GOT3 (cell line): ENCODE measurements around the gene FAM200A.
A peak's percentile ranks its signal among the peaks of the same experiment; 100 is the strongest.
"Not testable (repeated sequence)": the region's sequence is repeated elsewhere in the genome, so short reads cannot be mapped to it uniquely, and the experiment has no call there.

ENCODE experiments used
- DNase-seq: peaks from one replicate; lab custom pipeline; 2025; ENCODE audit warnings: mixed read lengths; lab: John Stamatoyannopoulos, UW

Gene FAM200A

DNA sequence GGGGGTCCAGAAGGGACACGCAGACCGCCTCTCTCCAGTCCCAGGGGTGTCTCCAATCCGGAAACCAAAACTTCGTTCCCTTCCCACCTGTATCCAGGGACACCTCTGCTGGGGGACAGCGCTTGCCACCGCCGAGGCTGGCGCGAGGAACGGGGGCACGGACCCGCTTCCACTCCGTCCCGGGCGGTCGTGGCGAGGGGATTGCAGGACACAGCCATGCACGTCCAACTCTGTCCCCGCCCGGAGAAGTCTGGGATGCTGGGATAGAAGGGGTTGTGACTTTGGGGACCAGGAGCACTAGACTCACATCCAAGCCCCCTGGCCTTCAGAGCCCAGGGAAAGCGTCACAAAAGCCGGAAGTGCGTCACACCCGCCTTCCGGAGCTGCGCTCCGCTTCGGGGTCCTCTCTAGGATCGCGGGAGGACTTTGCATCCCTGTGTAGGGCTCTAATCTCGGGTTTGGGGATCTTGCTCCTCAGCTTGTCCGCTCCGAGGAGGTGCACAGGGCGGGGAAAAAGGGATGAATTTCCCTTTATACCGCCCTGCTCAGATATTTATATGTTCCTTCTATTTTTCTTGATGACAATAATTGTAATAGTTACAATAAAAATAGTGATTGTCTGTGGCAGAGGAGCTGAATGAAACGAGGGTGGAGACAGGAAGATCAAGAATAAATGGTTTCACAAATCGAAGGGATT, at the start of gene FAM200A:
TSS of gene FAM200A (minus strand) at position 348 of the 697 bp plus-strand sequence. CDS start 3,707 bp downstream, outside the sequence.
- peak; percentile 19 for DNase-seq

DNA sequence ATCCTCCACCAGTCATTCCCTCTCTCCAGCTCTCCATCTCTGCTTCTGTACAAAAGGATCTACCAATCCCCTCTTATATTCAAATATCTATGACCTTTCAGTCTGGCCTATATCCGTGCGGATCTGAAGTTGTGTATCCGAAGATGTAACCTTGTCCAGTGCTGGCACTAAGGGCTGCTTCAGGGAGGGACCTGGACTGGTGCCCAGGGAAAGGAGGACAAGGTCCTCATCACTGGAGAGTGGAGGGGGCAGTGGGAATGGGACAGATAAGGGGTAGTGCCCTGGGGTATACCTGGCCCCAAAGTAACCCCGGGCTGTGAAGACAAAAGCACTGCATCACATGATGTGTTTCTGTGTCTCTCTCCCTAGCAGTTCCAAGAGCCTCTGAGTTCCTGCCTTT, 47.9 kb upstream of the FAM200A start:
- DNase-seq: no peak

DNA sequence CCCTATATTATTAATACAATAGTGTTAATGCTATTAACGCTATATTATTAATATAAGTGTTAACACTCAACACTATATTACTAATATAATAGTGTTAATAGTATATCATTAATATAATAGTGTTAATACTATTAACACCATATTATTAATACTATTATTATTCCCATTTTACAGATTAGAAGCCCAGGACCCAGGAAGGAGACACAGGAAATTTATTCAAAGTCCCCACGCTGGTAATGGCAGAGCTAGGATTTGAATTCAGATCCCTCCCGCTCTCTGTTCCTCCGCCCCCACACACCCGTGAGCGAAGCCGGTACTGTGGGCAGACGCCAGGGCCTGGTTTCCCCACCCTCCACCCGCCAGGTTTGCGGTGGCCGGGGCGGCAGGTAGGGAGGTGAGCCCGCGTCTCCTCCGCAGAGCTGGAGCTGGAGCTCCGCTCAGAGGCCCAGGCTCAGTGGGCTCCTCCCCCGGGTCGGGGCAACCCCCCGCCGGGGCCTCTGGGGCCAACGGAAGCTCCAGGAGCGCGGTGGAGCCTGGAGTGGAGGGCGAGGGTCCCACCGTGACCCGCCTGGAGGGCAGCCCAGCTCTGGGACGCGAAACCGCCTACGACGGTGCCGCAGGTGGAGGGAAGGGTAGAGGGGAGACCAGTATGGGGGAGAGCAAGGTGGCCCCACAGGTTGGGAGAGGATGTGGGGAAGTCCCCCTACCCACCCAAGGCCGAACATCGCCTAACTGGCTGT, 46.0 kb upstream of the FAM200A start, which contains the start of gene TMEM225B:
TSS of gene TMEM225B (plus strand) at position 506 of the 740 bp plus-strand sequence. CDS start 6,122 bp downstream, outside the sequence.
- DNase-seq: no peak

DNA sequence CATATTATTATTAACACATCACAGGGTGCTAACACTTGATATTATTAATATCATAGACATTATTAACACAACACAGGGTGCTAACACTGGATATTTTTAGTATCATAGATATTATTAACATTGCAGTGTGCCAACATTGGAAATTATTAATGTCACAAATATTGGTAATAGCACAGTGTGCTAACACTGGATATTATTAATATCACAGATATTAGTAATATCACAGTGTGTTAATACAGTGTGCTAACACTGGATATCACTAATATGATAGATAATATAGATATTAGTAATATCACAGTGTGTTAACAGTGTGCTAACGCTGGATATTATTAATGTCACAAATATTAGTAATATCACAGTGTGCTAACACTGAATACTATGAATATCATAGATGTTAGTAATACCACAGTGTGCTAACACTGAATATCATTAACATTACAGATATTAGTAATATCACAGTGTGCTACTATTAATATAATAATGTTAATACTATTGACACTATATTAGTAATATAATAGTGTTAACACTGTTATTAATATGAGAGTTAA, 44.6 kb upstream of the FAM200A start:
- no peak for DNase-seq

DNA sequence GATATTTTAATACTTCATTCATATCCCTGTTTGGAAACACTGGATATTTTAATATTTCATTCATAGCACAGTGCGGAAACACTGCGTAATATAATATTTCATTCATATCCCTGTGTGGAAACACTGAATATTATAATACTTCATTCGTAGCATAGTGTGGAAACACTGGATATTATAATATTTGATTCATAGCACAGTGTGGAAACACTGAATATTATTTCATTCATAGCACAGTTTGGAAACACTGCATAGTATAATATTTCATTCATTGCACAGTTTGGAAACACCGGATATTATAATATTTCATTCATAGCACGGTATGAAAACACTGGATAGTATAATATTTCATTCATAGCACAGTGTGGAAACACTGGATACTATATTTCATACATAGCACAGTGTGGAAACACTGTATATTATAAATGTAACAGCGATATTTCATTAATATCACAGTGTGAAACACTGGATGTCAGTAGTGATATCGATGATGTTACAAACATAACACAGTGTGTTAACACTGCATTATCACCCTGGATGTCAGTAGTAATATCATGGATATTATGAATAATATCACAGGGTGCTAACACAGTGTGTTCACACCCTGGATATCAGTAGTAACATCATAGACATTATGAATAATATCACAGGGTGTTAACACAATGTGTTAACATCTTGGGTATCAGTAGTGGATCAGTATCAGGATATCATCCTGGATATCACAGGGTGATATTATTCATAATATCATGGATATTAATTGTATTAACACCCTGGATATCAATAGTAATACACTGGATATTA, 43.2 kb upstream of the FAM200A start:
- no peak for DNase-seq

DNA sequence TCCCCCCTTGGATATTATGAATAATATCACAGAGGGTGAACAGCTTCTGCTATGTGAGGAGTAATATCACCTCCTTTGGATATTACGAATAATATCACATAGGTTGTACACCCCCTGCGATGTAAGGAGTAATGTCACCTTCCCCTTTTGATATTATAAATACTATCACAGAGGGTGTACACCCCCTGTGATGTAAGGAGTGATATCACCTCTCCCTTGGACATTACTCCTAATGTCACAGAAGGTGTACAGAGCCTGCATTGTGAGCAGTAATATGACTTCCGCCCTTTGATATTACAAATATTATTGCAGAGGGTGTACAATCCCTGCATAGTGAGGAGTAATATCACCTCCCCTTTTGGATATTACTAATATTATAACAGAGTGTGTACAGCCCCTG, 37.0 kb upstream of the FAM200A start:
- no peak for DNase-seq

DNA sequence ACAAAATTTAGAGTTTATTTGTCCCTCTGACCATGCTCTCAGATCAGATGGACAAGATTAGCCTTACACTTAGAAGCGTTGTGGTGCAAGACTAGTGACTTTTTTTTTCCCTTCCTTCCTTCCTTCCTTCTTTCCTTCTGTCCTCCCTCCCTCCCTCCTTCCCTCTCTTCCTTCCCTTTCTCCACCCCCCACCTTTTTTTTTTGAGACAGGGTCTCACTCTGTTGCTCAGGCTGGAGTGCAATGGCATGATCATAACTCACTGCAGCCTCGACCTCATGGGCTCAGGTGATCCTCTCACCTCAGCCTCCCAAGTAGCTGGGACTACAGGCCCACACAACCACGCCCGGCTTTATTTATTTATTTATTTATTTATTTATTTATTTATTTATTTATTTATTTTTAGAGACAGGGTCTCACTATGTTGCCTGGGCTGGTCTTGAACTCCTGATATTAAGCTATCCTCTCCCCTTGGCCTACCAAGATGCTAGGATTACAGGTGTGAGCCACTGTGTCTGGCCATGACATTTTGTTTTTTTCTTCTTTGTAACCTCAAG, 28.9 kb upstream of the FAM200A start:
- not testable (repeated sequence) for DNase-seq

DNA sequence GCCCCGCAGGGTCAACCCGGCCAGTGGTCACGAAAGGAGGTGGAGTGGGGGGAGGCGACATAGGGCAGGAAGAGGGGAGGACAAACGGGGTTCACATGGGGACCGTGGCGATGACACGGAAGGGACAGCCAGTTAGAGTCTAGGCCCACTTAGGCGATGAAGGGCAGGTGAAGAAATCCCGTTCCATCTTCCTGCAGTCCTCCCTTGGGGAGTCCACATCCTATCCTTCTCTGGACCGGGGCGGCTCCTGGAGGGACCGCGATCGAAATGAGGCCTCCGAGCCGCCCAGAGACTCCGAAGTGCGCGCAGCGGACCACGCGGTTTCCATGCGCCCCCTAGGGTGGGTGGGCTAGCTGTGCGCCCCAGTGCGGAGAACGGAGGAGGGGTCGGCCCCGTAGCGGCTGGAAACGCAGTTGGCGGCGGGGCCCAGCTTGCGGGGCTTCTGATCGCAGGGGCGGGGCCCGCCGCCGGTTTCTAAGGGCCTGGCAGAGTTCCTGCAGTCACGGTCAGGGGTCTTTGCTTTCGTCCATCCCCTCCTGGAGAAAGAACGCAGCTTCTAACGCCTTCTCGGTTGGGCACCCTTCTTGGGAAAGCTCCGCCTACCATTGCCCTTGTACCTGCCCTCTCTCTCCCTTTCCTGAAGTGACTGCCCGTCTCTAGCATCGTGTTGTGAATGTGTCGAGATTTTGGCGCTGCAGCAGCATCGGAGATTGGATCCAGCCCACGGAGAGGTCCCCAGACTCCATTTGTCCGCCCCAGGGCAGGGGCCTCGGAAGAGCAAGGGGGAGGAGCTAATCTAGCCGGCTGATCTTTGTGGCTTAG, 28.3 kb upstream of the FAM200A start:
- no peak for DNase-seq

DNA sequence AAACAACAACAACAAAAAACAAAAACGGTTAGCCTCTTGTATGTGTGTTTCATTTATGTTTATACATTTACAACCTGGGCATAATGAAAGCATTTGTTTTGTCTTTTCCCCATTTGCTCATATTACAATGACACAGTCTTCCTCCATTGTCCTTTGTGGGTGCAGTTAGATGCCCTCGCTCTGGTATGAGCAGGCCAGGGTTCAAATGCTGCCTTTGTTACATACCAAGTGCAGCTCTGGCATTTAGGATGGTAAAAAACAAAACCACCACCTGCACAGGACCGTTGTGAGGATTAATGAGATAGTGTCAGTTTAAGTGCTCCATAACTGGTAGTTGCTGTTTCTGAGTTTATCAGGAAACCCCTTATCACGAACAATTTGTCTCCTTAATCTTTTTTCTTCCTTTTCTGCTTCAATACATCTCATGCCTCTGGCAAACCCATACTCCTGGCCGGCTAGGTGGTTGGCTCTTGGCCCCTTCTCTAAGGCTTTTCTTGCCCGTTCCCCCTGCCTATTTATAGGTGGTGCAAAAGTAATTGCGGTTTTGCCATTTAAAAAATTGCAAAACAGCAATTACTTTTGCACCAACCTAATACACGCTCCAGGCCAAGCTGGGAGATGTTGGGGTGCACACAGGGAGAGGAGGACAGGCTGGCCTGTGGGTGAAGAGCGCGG, 27.5 kb upstream of the FAM200A start:
- no peak for DNase-seq

DNA sequence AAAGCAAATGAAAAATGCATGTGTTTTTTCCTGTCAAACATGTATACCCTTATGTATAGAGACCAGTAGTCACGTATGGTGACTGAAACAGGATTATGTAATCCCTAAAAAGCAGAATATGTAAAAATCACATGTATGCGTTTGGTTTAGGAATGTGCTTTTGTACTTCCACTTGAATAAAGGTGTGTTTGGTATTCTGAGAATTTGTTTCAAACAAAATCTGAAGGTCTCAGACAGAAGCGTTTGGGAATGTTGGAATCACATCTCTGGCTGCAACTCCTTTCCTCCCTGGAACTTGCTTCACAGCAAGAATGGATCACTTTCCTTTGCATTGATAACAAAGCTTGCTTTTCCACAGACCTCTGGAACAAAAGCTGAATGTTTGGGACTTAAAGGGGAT, 24.3 kb upstream of the FAM200A start:
- no peak for DNase-seq

DNA sequence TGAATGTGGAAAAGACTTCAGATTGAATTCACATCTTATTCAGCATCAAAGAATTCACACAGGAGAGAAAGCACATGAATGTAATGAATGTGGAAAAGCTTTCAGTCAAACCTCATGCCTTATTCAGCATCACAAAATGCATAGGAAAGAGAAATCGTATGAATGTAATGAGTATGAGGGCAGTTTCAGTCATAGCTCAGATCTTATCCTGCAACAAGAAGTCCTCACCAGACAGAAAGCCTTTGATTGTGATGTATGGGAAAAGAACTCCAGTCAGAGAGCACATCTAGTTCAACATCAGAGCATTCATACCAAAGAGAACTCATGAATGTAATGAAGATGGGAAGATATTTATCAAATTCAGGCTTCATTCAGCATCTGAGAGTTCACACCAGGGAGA, 21.3 kb upstream of the FAM200A start:
- DNase-seq: no peak

DNA sequence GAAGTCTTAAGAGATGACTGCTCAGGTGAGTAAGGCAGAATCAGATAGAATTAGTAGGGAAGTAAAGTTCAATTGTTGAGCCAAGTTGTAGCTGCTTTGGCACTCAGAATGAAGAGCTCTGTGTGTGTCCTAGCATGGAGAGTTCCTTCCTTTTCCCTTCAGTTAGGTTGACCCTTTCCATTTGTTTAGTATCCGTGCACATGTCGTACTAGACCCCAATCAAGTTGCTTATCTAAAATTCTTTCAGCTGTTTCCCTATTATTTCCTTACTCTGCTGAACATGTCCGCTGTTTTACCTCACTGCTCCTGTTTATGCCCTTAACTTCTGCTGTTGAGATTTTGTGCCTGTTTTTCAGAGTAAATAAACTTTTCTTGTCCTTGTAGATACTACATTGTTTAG, 19.9 kb upstream of the FAM200A start:
- no peak for DNase-seq

DNA sequence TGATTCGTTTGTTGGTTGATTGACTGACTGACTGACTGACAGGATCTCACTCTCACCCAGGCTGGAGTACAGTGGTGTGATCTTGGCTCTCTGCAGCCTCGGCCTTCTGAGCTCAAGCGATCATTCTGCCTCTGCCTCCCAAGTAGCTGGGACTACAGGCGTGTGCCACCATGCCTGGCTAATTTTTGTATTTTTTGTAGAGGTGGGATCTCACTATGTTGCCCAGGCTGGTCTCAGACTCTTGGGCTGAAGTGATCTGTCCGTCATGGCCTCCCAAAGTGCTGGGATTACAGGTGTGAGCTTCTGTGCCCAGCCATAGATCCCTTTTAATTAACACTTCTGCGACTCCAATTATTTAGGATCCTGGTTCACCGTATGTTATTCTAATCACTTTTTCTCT, 16.9 kb upstream of the FAM200A start:
- DNase-seq: not testable (repeated sequence)

DNA sequence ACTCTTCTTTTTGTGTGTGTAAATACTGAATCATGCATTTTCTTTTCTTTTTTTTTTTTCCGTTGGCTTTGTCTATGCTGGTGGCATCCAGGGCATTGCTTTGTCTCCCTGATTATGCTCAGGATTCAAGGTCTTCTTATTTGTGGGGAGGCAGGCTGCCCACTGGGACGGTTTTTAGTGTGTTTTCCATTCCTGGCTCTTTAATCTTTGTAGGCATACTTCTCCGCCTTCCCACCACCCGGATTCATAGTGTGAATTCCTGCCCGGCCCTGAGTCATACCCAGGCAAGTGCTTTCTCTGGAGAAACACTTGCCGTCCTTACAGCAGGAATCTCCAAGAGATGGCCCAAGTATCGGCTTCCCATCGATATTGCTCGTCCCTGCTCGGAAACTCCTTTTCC, 11.7 kb upstream of the FAM200A start:
- DNase-seq: no peak

DNA sequence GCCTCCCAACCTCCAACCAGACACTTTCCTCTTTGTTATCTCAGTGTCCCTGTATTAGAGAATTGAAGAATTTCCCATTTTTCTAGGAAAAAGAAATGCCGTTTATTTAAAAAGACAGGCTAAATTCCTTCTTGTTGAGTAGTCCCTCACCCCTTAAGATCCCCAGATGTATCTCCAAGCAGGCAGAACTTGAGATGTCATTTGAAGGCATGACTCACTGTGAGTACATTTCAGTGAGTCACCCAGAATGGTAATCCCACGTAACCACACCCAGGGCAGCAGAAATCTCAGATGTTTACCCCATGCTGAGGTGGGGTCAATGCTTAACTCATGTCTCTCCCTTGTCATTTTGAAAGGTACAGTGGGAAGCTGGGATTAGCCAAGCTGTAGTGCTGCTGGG, 10.9 kb upstream of the FAM200A start:
- no peak for DNase-seq

DNA sequence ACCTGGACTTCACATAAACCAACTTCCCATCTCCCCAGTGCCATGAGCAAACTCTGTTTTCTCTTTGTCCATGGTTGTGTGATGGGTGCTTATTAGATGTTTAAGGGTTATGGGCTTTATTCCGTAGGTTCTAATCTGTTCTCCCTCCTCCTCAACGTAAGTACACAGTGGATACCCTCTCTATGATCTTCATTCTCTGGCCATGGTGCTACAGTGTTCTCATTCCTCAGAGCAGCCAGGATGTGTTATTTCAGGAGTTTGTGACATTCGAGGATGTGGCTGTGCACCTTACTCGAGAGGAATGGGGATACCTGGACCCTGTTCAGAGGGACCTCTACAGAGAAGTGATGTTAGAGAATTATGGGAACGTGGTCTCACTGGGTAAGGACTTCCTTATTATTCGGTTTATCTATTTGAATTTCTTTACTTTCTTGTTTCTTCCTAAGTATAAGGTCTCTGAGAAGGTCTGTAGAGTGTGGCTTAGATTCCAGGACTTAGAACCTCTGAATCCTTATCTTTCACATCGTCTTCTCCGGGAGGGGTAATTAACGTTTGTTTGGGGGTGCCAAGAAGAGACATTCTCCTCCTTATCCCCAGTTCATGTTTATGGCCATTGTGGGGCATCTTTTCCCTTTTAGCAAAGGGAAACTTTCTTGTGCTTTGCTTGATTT, 10.3 kb upstream of the FAM200A start:
- DNase-seq: no peak

DNA sequence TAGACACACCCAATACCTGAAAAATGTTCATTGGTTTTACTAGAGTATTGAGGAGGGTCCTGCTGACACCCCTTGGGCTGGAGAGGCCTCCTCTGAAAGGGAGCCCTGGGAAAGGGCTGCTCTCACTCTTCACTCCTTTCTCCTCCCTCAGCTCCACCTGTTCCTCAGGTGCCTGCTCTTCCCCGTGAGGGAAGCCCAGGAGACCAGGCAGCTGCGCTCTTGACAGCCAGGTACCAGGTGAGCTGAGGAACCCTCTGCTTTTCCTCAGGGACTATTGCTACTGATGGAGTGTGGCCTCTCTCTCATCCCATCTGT, 9.8 kb upstream of the FAM200A start:
- no peak for DNase-seq

DNA sequence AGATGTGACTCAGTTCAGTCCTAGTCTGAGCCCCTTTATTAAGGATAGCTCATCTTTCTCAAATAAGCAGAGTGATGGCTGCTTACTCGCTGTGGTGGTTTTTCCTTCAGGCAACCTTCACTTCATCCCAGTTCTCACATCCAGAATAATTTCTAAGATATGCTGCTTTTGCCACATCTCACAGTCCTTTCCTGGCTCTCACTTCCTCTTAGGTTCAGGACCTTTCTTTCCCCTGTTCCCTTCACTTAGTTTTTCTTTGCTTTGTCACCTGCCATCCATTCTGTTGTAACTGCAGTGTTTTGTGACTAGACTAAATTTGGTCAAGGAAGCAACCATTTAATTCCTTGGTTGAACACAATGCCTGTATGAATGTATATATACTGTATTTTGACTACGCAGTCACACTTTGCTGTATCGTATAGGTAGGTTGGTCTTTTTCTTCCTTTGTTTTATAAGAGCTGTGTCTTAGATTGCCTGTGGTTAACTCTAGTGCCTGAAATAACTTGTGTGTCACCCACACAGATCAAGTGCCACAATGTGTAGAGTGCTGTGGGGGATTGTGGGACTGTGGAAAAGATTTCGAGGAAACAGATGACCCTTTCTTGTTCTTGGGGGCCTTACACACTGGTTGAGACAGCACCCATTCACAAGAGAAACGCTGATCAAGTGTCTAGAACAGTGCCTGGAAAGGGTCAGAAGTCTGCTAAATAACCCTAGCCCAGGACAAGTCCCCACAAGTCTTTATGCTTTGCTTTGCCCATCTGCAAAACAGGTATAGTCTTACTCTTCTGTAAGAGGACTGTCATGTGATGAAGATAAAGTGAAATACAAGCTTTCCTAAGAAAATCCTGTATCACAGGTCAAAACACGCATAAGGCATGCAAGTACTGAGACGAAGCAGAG, 9.2 kb upstream of the FAM200A start:
- DNase-seq: no peak
